SK-N-SH (cell line): ENCODE results near the gene MYO10. TPM values are rescaled to one million over a fixed set of nuclear protein-coding genes. Genes with fewer than 3 reads are reported as not detected.
A peak's percentile ranks its signal among the peaks of the same experiment; 100 is the strongest.

Source experiments
- CTCF ChIA-PET: fragments of 300-600, 350-600 bp; formaldehyde crosslinking; extraction: SDS; loops from one replicate; lab custom pipeline; 2021; lab: Yijun Ruan, JAX
- POLR2A ChIA-PET: fragments of 350-600 bp; sonication (Branson Sonifier 250); formaldehyde crosslinking; extraction: SDS; loops from one replicate; lab custom pipeline; 2020; ENCODE audit warnings: antibody characterized with exemption, inconsistent platforms; lab: Yijun Ruan, JAX
- DNase-seq: peaks from one replicate; pipeline ENCODE4 v3.0.0; 2012
- H2AFZ ChIP-seq: fragments of 200-600 bp; sonication (generic); 2 replicates; pipeline ENCODE4 v1.8.1; 2016; ENCODE audit warnings: antibody characterized with exemption, mild to moderate bottlenecking, low read depth
- H3F3A ChIP-seq: fragments of 200-600 bp; sonication (generic); replicated peaks from 2 replicates; pipeline ENCODE3; 2016; ENCODE audit warnings: antibody characterized with exemption, mild to moderate bottlenecking; ENCODE audit not compliant: insufficient read depth
- H3K27ac ChIP-seq, 2 experiments: fragments of 200-500 bp in 1 of 2; fragments of 200-600 bp in 1 of 2; sonication (Bioruptor generic) in 1 of 2; sonication (generic), shearing (Covaris generic) in 1 of 2; 2 replicates each; pipeline versions ENCODE4 v1.5.1 to v1.6.1; 2014 to 2016; ENCODE audit warnings: low read depth in 2 of 2, inconsistent platforms in 1 of 2, low read length in 1 of 2, mild to moderate bottlenecking in 1 of 2, mixed read lengths in 1 of 2
- H3K27me3 ChIP-seq: fragments of 200-600 bp; sonication (generic), shearing (Covaris generic); 2 replicates; pipeline ENCODE4 v1.6.1; 2016; ENCODE audit warnings: mixed run types; ENCODE audit not compliant: insufficient read depth
- H3K36me3 ChIP-seq, 2 experiments: fragments of 200-500 bp in 1 of 2; fragments of 200-600 bp in 1 of 2; sonication (Bioruptor generic) in 1 of 2; sonication (generic) in 1 of 2; replicated peaks in 1 of 2; 2 replicates each; pipeline versions ENCODE3 to v1.5.1; 2014 to 2016; ENCODE audit warnings: low read length in 1 of 2, mild to moderate bottlenecking in 1 of 2; ENCODE audit not compliant: insufficient read depth in 2 of 2, control insufficient read depth in 1 of 2
- H3K4me1 ChIP-seq, 2 experiments: fragments of 200-500 bp in 1 of 2; fragments of 200-600 bp in 1 of 2; sonication (Bioruptor generic) in 1 of 2; sonication (generic), shearing (Covaris generic) in 1 of 2; 2 replicates each; pipeline versions ENCODE4 v1.5.1 to v1.6.1; 2014 to 2016; ENCODE audit warnings: low read depth in 1 of 2, low read length in 1 of 2, mixed run types in 1 of 2; ENCODE audit not compliant: insufficient read depth in 2 of 2, control insufficient read depth in 1 of 2
- H3K4me2 ChIP-seq: fragments of 200-600 bp; sonication (generic), shearing (Covaris generic); 2 replicates; pipeline ENCODE4 v1.6.1; 2017; ENCODE audit warnings: mixed run types
- H3K4me3 ChIP-seq, 2 experiments: fragments of 200-500 bp in 1 of 2; fragments of 200-600 bp in 1 of 2; sonication (Bioruptor generic) in 1 of 2; sonication (generic), shearing (Covaris generic) in 1 of 2; 2 replicates each; pipeline versions ENCODE4 v1.5.1 to v1.8.1; 2014 to 2016; ENCODE audit warnings: low read depth in 2 of 2, inconsistent platforms in 1 of 2, low read length in 1 of 2, mild to moderate bottlenecking in 1 of 2, mixed read lengths in 1 of 2, moderate library complexity in 1 of 2
- H3K79me2 ChIP-seq: fragments of 200-600 bp; sonication (generic); 2 replicates; pipeline ENCODE4 v1.8.1; 2017; ENCODE audit warnings: mild to moderate bottlenecking; ENCODE audit not compliant: insufficient read depth
- H3K9ac ChIP-seq: fragments of 200-600 bp; sonication (generic); 2 replicates; pipeline ENCODE4 v1.6.1; 2017; ENCODE audit warnings: mixed run types
- H3K9me2 ChIP-seq: fragments of 200-600 bp; sonication (generic); 2 replicates; pipeline ENCODE4 v1.6.1; 2017; ENCODE audit warnings: mixed run types
- H3K9me3 ChIP-seq: fragments of 200-600 bp; sonication (generic); 2 replicates; pipeline ENCODE4 v1.6.1; 2017; ENCODE audit warnings: mixed run types, mild to moderate bottlenecking, moderate library complexity
- H4K20me1 ChIP-seq: fragments of 200-600 bp; sonication (generic); 2 replicates; pipeline ENCODE4 v1.6.1; 2017; ENCODE audit warnings: mild to moderate bottlenecking, mixed run types; ENCODE audit not compliant: insufficient read depth
- CTCF ChIP-seq: fragments of 200-600 bp; sonication (generic); IDR thresholded peaks from 2 replicates; pipeline ENCODE4 v1.6.1; 2017; ENCODE audit warnings: antibody characterized with exemption, mild to moderate bottlenecking, moderate library complexity
- ELF1 ChIP-seq: IDR thresholded peaks from 2 replicates; pipeline ENCODE4 v1.4.0; 2012
- GATA2 ChIP-seq: sonication (generic); formaldehyde crosslinking; IDR thresholded peaks from 2 replicates; pipeline ENCODE4 v1.5.0; 2020; ENCODE audit warnings: mild to moderate bottlenecking, missing genetic modification reagents
- NFIC ChIP-seq: IDR thresholded peaks from 2 replicates; pipeline ENCODE4 v1.4.0; 2012; ENCODE audit warnings: borderline replicate concordance
- POLR2AphosphoS5 ChIP-seq: IDR thresholded peaks from 2 replicates; pipeline ENCODE4 v1.6.1; 2012; ENCODE audit warnings: low read depth, low read length
- RCOR1 ChIP-seq: fragments of 150-350 bp; IDR thresholded peaks from 2 replicates; pipeline ENCODE4 v1.6.1; 2017; ENCODE audit warnings: antibody characterized with exemption, low read length
- RXRA ChIP-seq: IDR thresholded peaks from 2 replicates; pipeline ENCODE4 v1.4.0; 2012; ENCODE audit warnings: low read depth, mild to moderate bottlenecking, borderline replicate concordance
- SIN3A ChIP-seq: IDR thresholded peaks from 2 replicates; pipeline ENCODE4 v1.6.1; 2012; ENCODE audit warnings: low read depth, mild to moderate bottlenecking, low read length, moderate library complexity, borderline replicate concordance
- USF2 ChIP-seq: fragments of 150-350 bp; IDR thresholded peaks from 2 replicates; pipeline ENCODE4 v1.6.1; 2017; ENCODE audit warnings: antibody characterized with exemption, low read length, low read depth, borderline replicate concordance
- ZBTB33 ChIP-seq: IDR thresholded peaks from 2 replicates; pipeline ENCODE4 v1.4.0; 2012; ENCODE audit warnings: low read depth, borderline replicate concordance
- WGBS: methylation state at CpG from one replicate; pipeline ENCODE4 v1.1.6; 2017; ENCODE audit warnings: low lambda C conversion rate; 5-methylcytosine and 5-hydroxymethylcytosine counted together
- polyA plus RNA-seq, 3 experiments: library from polyadenylated mRNA; depleted of rRNA; stranded (reverse); fragments of >200 nt; gene quantifications; 2 replicates each; pipeline ENCODE4 v1.2.3, GENCODE V29; 2012

MYO10 gene
- polyA plus RNA-seq, 1 of the 3 experiments (the other 2 are of a cell fraction) = 8.1 TPM

DNA sequence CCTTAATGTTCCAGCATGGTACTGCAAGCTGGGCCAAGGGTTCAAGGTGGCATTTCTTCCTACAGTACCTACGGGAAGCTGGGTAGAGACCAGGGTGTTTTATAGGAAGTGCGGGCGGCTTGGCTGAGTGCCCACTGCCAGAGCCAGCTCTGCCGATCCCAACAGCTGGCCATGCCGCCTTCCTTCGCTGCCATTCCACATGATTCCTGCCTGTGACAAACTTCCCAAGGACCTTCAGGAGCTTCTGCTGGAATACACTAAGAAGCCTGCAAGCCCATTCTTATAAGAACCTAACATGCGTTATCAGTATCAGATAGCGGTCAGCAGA, 22.0 kb downstream of the MYO10 start:
- Histone ChIP-seq H3K4me1 (peaks cover 3 to 59% of the 10 kb centered on the region in 2 experiments), H3K9me2 (no peaks in the 10 kb centered on the region), H3K36me3 (peaks cover 0 to 20% of the 10 kb centered on the region in 2 experiments), H4K20me1 (peaks cover 96% of the 10 kb centered on the region), H3K4me2 (peak overlapping the region; percentile 60), H3K9me3 (no peaks in the 10 kb centered on the region), H3K27ac (peak overlapping the region in 1 of 2 experiments; percentile 93; a peak in 1 of 4 replicates), H3K27me3 (no peaks in the 10 kb centered on the region), H3K9ac (no peak overlapping the region), H3K79me2 (peaks cover 100% of the 10 kb centered on the region), H2AFZ (no peak overlapping the region), H3F3A (peaks cover 51% of the 10 kb centered on the region), H3K4me3 (no peak overlapping the region)
- DNase-seq = no peak
- 0 out of 2 replicates have a peak, but pooled peaks have one; percentile 8 for TF ChIP-seq NFIC
- no peak for TF ChIP-seq RXRA
- ChIA-PET POLR2A (no interaction called here), CTCF (interaction anchor here (1.3 kb wide), 2 partner anchors 19 to 276 kb away, joined by 3 read pairs; no protein-coding TSS in a partner anchor)
- 83% methylated on average over 8 of the region's 8 CpGs for WGBS

GRCh38 chr5:16913187-16914107, 22.6 kb downstream of the MYO10 start:
- peaks cover 3 to 57% of the 10 kb centered on the region in 2 experiments for H3K4me1 ChIP-seq
- WGBS = 79% methylated on average over 7 of the region's 7 CpGs
- DNase-seq = no peak
- H3K79me2 ChIP-seq = peaks cover 100% of the 10 kb centered on the region
- no peaks in the 10 kb centered on the region for H3K9me3 ChIP-seq
- H4K20me1 ChIP-seq = peaks cover 96% of the 10 kb centered on the region
- no peak for TF ChIP-seq ELF1
- TF ChIP-seq, all 33 proteins: peak for 0
- Histone ChIP-seq H3K4me3 (no peak overlapping the region), H3K27ac (peak overlapping the region in 1 of 2 experiments; percentile 93; a peak in 1 of 4 replicates), H3K9me2 (no peaks in the 10 kb centered on the region), H3K27me3 (no peaks in the 10 kb centered on the region), H3K36me3 (peaks cover 0 to 25% of the 10 kb centered on the region in 2 experiments), H3F3A (peaks cover 47% of the 10 kb centered on the region), H2AFZ (no peak overlapping the region), H3K9ac (no peak overlapping the region), H3K4me2 (peak overlapping the region; percentile 60)
- ChIA-PET POLR2A (no interaction called here), CTCF (interaction anchor here (1.3 kb wide), 2 partner anchors 20 to 276 kb away, joined by 3 read pairs; no protein-coding TSS in a partner anchor)

GRCh38 chr5:16912080-16912479, 24.0 kb downstream of the MYO10 start:
- peak overlapping the region; percentile 58; the same call in 1 of the 2 replicates for H3K4me2 ChIP-seq

More at GRCh38 chr5:16912080-16912479, 24.0 kb downstream of the MYO10 start:
- Histone ChIP-seq H3K4me1 (peaks cover 3 to 44% of the 10 kb centered on the region in 2 experiments), H3K36me3 (peaks cover 0 to 28% of the 10 kb centered on the region in 2 experiments), H3K27me3 (no peaks in the 10 kb centered on the region), H4K20me1 (peaks cover 97% of the 10 kb centered on the region), H3K9me3 (no peaks in the 10 kb centered on the region), H3K9me2 (no peaks in the 10 kb centered on the region), H3K9ac (no peak overlapping the region), H3K27ac (peak overlapping the region; percentile 18 to 93; a peak in 2 of 4 replicates), H3K4me3 (no peak overlapping the region), H3F3A (peaks cover 36% of the 10 kb centered on the region), H2AFZ (no peak overlapping the region), H3K79me2 (peaks cover 100% of the 10 kb centered on the region)
- WGBS = 86% methylated on average over 6 of the region's 6 CpGs
- POLR2A ChIA-PET = no interaction called here
- CTCF ChIA-PET = interaction anchor here (1.5 kb wide), 1 partner anchor 279 kb away, joined by 4 read pairs; no protein-coding TSS in a partner anchor
- DNase-seq = no peak
- TF ChIP-seq ZBTB33 (no peak), RXRA (no peak), USF2 (no peak), NFIC (no peak), SIN3A (no peak), POLR2AphosphoS5 (no peak), RCOR1 (no peak), GATA2 (no peak), CTCF (no peak)
